Activated T-helper 1 cell treated with anti-CD3 and anti-CD28 coated beads, Interleukin-12 subunit alpha, Interleukin-12 subunit beta, Interleukin-2, Interleukin-4 antibody, amounts not matched to agents 30 ng/mL and 10 ng/mL and 1 ng/mL, durations not matched to agents 14 hours and 24 hours and 36 hours (primary cell): ENCODE measurements around the gene FAM3C. TPM values are rescaled to one million over a fixed set of nuclear protein-coding genes. Genes with fewer than 3 reads are reported as not detected.
A peak's percentile ranks its signal among the peaks of the same experiment; 100 is the strongest.

ENCODE experiments used
- DNase-seq: peaks from one replicate; pipeline ENCODE4 v3.0.0; 2021; ENCODE audit warnings: low spot score
- H3K27ac Mint-ChIP-seq: one replicate; pipeline ENCODE4 v1.8.0; 2021; ENCODE audit warnings: mild to moderate bottlenecking, mixed read lengths
- H3K27me3 Mint-ChIP-seq: one replicate; pipeline ENCODE4 v1.8.0; 2022; ENCODE audit warnings: mild to moderate bottlenecking, moderate library complexity, mixed read lengths; ENCODE audit not compliant: insufficient read depth
- H3K36me3 Mint-ChIP-seq: one replicate; pipeline ENCODE4 v1.8.0; 2021; ENCODE audit warnings: low read depth, mixed read lengths
- H3K4me1 Mint-ChIP-seq: one replicate; pipeline ENCODE4 v1.8.0; 2021; ENCODE audit warnings: low read depth, mixed read lengths
- H3K4me3 Mint-ChIP-seq: one replicate; pipeline ENCODE4 v1.8.0; 2021; ENCODE audit warnings: mild to moderate bottlenecking, moderate library complexity, mixed read lengths
- H3K9me3 Mint-ChIP-seq: one replicate; pipeline ENCODE4 v1.8.0; 2021; ENCODE audit warnings: mixed read lengths
- intact Hi-C: fragments of 100-400 bp; cut with micrococcal nuclease; formaldehyde crosslinking; loops from one replicate; pipeline ENCODE4 v1.15.1; 2024
- total RNA-seq: library from RNA; stranded (reverse); gene quantifications from 2 replicates; pipeline ENCODE4 v1.2.3, GENCODE V29; 2022

Gene FAM3C
- total RNA-seq, 1 donor from 2014 or later: 103 TPM

GRCh38 chr7:121401896-121402295 is 5.8 kb upstream of the FAM3C start:
- Mint-ChIP-seq H3K27ac (no peak overlapping the region), H3K27me3 (no peaks in the 10 kb centered on the region), H3K4me3 (no peak overlapping the region), H3K4me1 (peaks cover 38% of the 10 kb centered on the region), H3K9me3 (no peaks in the 10 kb centered on the region), H3K36me3 (peaks cover 2% of the 10 kb centered on the region)
- intact Hi-C loops: no loop called here
- DNase-seq: no peak

GRCh38 chr7:121398246-121398645 is 2.1 kb upstream of the FAM3C start:
- intact Hi-C loops: no loop called here
- peaks cover 47% of the 10 kb centered on the region for H3K4me1 Mint-ChIP-seq
- no peaks in the 10 kb centered on the region for H3K9me3 Mint-ChIP-seq
- DNase-seq: no peak
- peaks cover 8% of the 10 kb centered on the region for H3K36me3 Mint-ChIP-seq
- H3K27me3 Mint-ChIP-seq: no peaks in the 10 kb centered on the region
- H3K4me3 Mint-ChIP-seq: no peak overlapping the region
- H3K27ac Mint-ChIP-seq: no peak overlapping the region

GRCh38 chr7:121397822-121398221 is 1.7 kb upstream of the FAM3C start:
- DNase-seq: no peak
- intact Hi-C loops: no loop called here
- Mint-ChIP-seq H3K36me3 (peaks cover 10% of the 10 kb centered on the region), H3K4me1 (peaks cover 45% of the 10 kb centered on the region), H3K4me3 (no peak overlapping the region), H3K27ac (no peak overlapping the region), H3K9me3 (peaks cover under 1% of the 10 kb centered on the region), H3K27me3 (no peaks in the 10 kb centered on the region)

DNA sequence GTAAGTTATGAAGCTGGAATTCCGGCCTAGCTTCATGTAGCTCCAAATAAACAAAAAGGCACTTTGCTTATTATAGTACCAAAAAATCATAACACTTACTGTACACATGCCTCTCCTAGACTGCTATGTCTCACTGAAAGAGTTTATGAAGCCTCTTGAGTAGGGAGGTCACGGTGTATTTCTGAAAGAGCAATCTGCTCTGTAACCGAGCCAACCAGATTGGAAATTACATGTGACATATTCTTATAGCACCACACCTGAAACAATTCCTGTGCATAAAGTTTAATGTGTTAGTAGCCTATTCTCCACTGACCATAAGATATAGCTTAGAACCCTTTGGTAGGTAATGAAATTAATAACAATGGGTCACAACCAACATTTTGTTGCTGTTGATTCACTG is 1.3 kb upstream of the FAM3C start:
- peak overlapping the region; percentile 52 for H3K27ac Mint-ChIP-seq
- peaks cover 45% of the 10 kb centered on the region for H3K4me1 Mint-ChIP-seq
- DNase-seq: no peak
- H3K36me3 Mint-ChIP-seq: peaks cover 15% of the 10 kb centered on the region
- intact Hi-C loops: no loop called here
- H3K4me3 Mint-ChIP-seq: peak overlapping the region; percentile 61
- H3K27me3 Mint-ChIP-seq: no peaks in the 10 kb centered on the region
- H3K9me3 Mint-ChIP-seq: peaks cover 5% of the 10 kb centered on the region

DNA sequence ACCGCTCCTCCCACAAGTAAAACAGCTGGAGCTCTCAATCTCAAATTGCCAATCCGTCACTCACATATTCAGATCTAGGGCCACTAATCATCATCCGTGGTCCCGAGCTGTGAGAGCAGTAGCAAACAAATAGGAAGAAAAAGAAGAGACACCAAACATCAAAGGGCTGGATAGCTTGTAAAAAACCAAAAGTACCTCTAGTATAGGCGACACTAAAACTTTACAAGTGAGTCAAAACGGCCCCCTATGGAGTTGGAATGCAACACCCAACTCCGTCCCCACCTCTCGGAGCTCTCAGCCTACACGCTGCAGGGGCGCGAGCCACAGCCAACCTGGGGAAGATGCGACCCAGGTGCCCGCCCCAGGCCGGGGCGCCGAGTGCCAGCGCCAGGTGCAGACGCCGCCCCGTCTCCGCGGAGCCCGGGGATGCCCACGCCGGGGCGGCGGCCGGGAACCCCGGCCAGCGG is 581 bp downstream of the FAM3C start:
- Mint-ChIP-seq H3K27me3 (no peaks in the 10 kb centered on the region), H3K4me3 (peak overlapping the region; percentile 88), H3K9me3 (peaks cover 9% of the 10 kb centered on the region), H3K4me1 (peaks cover 55% of the 10 kb centered on the region), H3K27ac (peak overlapping the region; percentile 95), H3K36me3 (peaks cover 28% of the 10 kb centered on the region)
- DNase-seq: peak; percentile 45
- intact Hi-C loops: loop anchor here (1.0 to 2.0 kb wide), 6 partner anchors 10 to 152 kb away; no protein-coding TSS in a partner anchor

GRCh38 chr7:121394709-121395140 is 1.4 kb downstream of the FAM3C start:
- no peak for DNase-seq
- intact Hi-C loops: loop anchor here (1.0 to 2.0 kb wide), 6 partner anchors 9 to 153 kb away; no protein-coding TSS in a partner anchor
- Mint-ChIP-seq H3K27me3 (no peaks in the 10 kb centered on the region), H3K4me3 (peak overlapping the region; percentile 88), H3K4me1 (peaks cover 57% of the 10 kb centered on the region), H3K36me3 (peaks cover 29% of the 10 kb centered on the region), H3K27ac (peak overlapping the region; percentile 72), H3K9me3 (peaks cover 9% of the 10 kb centered on the region)

GRCh38 chr7:121393005-121393366 is 3.1 kb downstream of the FAM3C start:
- DNase-seq: no peak
- Mint-ChIP-seq H3K36me3 (peaks cover 43% of the 10 kb centered on the region), H3K9me3 (peaks cover 9% of the 10 kb centered on the region), H3K4me1 (peaks cover 74% of the 10 kb centered on the region), H3K27me3 (no peaks in the 10 kb centered on the region), H3K4me3 (peak overlapping the region; percentile 32), H3K27ac (no peak overlapping the region)
- intact Hi-C loops: no loop called here

- no peak overlapping the region for H3K27ac Mint-ChIP-seq
- intact Hi-C loops: no loop called here
Measured at GRCh38 chr7:121392277-121393004, 3.7 kb downstream of the FAM3C start.

GRCh38 chr7:121391686-121392085 is 4.4 kb downstream of the FAM3C start:
- no peaks in the 10 kb centered on the region for H3K27me3 Mint-ChIP-seq
- no peak for DNase-seq
- peaks cover 9% of the 10 kb centered on the region for H3K9me3 Mint-ChIP-seq
- H3K4me1 Mint-ChIP-seq: peaks cover 77% of the 10 kb centered on the region
- peak overlapping the region; percentile 32 for H3K4me3 Mint-ChIP-seq
- H3K36me3 Mint-ChIP-seq: peaks cover 46% of the 10 kb centered on the region
- peak overlapping the region; percentile 6 for H3K27ac Mint-ChIP-seq
- intact Hi-C loops: no loop called here

More at GRCh38 chr7:121392277-121393004, 3.7 kb downstream of the FAM3C start:
- peaks cover 9% of the 10 kb centered on the region for H3K9me3 Mint-ChIP-seq
- no peaks in the 10 kb centered on the region for H3K27me3 Mint-ChIP-seq
- H3K4me1 Mint-ChIP-seq: peaks cover 77% of the 10 kb centered on the region
- H3K36me3 Mint-ChIP-seq: peaks cover 43% of the 10 kb centered on the region
- H3K4me3 Mint-ChIP-seq: peak overlapping the region; percentile 32
- DNase-seq: no peak

DNA sequence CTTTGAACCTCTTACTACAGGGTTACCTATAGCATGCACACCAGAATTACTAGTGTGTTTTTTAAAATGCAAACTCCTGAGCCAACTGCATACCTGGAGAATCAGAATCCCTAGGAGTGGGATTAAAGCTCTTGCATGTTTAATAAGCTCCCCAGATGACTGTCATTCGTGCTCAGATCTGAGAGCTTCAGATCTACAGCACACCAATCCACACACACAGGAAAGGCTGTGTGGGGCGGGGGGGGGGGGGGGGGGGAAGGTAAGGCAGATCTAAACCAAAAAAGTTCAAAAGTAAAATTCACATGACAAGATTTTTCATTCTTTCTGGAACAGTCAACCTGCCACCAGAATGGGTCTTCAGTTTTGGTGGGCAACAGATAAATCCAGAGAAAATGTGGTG is 5.5 kb downstream of the FAM3C start:
- peaks cover 84% of the 10 kb centered on the region for H3K4me1 Mint-ChIP-seq
- DNase-seq: no peak
- H3K36me3 Mint-ChIP-seq: peaks cover 54% of the 10 kb centered on the region
- peaks cover 9% of the 10 kb centered on the region for H3K9me3 Mint-ChIP-seq
- no peaks in the 10 kb centered on the region for H3K27me3 Mint-ChIP-seq
- intact Hi-C loops: no loop called here
- no peak overlapping the region for H3K27ac Mint-ChIP-seq
- H3K4me3 Mint-ChIP-seq: peak overlapping the region; percentile 12

- Mint-ChIP-seq H3K4me1 (peaks cover 89% of the 10 kb centered on the region), H3K36me3 (peaks cover 57% of the 10 kb centered on the region), H3K27ac (peak overlapping the region; percentile 44), H3K27me3 (no peaks in the 10 kb centered on the region), H3K4me3 (peak overlapping the region; percentile 1), H3K9me3 (peaks cover 9% of the 10 kb centered on the region)
- intact Hi-C loops: no loop called here
- DNase-seq: no peak
Measured at GRCh38 chr7:121390109-121390508, 6.0 kb downstream of the FAM3C start.

DNA sequence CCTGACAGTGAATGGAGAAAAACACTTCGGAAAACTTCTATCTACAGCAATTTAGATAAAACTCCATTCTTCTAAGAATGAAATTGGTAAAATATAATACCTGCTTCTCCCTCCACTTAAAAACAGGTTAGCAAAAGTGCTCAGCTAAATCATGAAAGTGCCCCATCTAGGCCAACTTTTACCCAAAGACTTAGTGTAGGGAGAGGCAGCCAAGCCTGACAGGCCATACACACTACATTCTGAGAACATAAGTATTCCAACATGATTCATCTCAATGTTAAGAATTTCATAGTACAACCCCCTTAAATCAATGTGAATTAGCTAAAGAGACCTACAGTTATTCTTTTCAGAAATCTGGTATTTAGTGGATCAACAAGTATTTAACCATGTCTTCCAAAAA is 7.2 kb downstream of the FAM3C start:
- intact Hi-C loops: loop anchor here (1.0 kb wide), 1 partner anchor 9 kb away; no protein-coding TSS in a partner anchor
- H3K27me3 Mint-ChIP-seq: no peaks in the 10 kb centered on the region
- H3K4me3 Mint-ChIP-seq: peak overlapping the region; percentile 2
- H3K4me1 Mint-ChIP-seq: peaks cover 90% of the 10 kb centered on the region
- DNase-seq: no peak
- peaks cover 9% of the 10 kb centered on the region for H3K9me3 Mint-ChIP-seq
- H3K27ac Mint-ChIP-seq: no peak overlapping the region
- peaks cover 63% of the 10 kb centered on the region for H3K36me3 Mint-ChIP-seq

GRCh38 chr7:121385800-121386179 is 10.3 kb downstream of the FAM3C start:
- no peaks in the 10 kb centered on the region for H3K27me3 Mint-ChIP-seq
- no peak for DNase-seq
- no peaks in the 10 kb centered on the region for H3K9me3 Mint-ChIP-seq
- H3K36me3 Mint-ChIP-seq: peaks cover 57% of the 10 kb centered on the region
- intact Hi-C loops: loop anchor here (1.0 kb wide), 1 partner anchor 10 kb away; no protein-coding TSS in a partner anchor
- H3K4me1 Mint-ChIP-seq: peaks cover 93% of the 10 kb centered on the region
- H3K4me3 Mint-ChIP-seq: peak overlapping the region; percentile 6
- no peak overlapping the region for H3K27ac Mint-ChIP-seq
